HG02884 (cell line): ENCODE measurements around the gene CAPN11.
"Not testable (repeated sequence)": the region's sequence is repeated elsewhere in the genome, so short reads cannot be mapped to it uniquely, and the experiment has no call there.

Source experiments
- ATAC-seq: cut with Tn5 transposase; IDR thresholded peaks from one replicate; pipeline ENCODE4 v1.9.1; 2021; ENCODE audit warnings: mild to moderate bottlenecking, moderate library complexity; ENCODE audit not compliant: unreplicated experiment

The CAPN11 gene

GRCh38 chr6:44225579-44226325 is 67.1 kb downstream of the CAPN11 start:
- no peak for ATAC-seq

- ATAC-seq, result no peak
Observed at GRCh38 chr6:44226368-44227147, 67.9 kb downstream of the CAPN11 start.

- no peak for ATAC-seq
Observed at GRCh38 chr6:44227148-44227793, 68.7 kb downstream of the CAPN11 start.

- no peak for ATAC-seq
Observed at GRCh38 chr6:44228031-44228430, 69.4 kb downstream of the CAPN11 start.

- ATAC-seq, result no peak
Observed at GRCh38 chr6:44228433-44228832, 69.8 kb downstream of the CAPN11 start.

GRCh38 chr6:44228836-44229235 is 70.2 kb downstream of the CAPN11 start:
- ATAC-seq, result no peak

- ATAC-seq, result no peak
Observed at GRCh38 chr6:44229376-44230033, 70.9 kb downstream of the CAPN11 start.

- ATAC-seq, result no peak
Observed at GRCh38 chr6:44230034-44230675, 71.5 kb downstream of the CAPN11 start.

GRCh38 chr6:44231426-44231825 is 72.8 kb downstream of the CAPN11 start:
- ATAC-seq, result not testable (repeated sequence)

GRCh38 chr6:44232676-44233566 is 74.3 kb downstream of the CAPN11 start:
- no peak for ATAC-seq

- no peak for ATAC-seq
Observed at GRCh38 chr6:44233567-44234100, 75.0 kb downstream of the CAPN11 start.
